ENCODE measurements around the gene PALM2AKAP2. TPM values are rescaled to one million over a fixed set of nuclear protein-coding genes. Genes with fewer than 3 reads are reported as not detected.

The PALM2AKAP2 gene
- 5.6 TPM for polyA plus RNA-seq (2013, experiment 1 of 2)
- polyA plus RNA-seq (2013, experiment 2 of 2), result 5.7 TPM

- no peak within 1 kb of the TSS for H2AK5ac ChIP-seq (ENCODE audit: low read length)
- H3K9ac ChIP-seq (ENCODE audit: low read length), result peak within 1 kb of the TSS; percentile 71
- no peaks in the 10 kb centered on the region for H3K27me3 ChIP-seq (ENCODE audit: insufficient read depth, low read length, poor library complexity)
- no peak within 1 kb of the TSS for H2BK5ac ChIP-seq (ENCODE audit: low read length)
- peak within 1 kb of the TSS; percentile 91 for H4K8ac ChIP-seq (ENCODE audit: low read depth, low read length)
- H3K56ac ChIP-seq (ENCODE audit: low read length), result peak within 1 kb of the TSS; percentile 91
- WGBS (ENCODE audit: extremely low coverage, insufficient coverage, low lambda C conversion rate), result no CpG with 5 or more reads among the region's 85 CpGs
- H3K79me2 ChIP-seq (ENCODE audit: control insufficient read depth, insufficient read depth, low read length), result no peaks in the 10 kb centered on the region
- H2BK15ac ChIP-seq (replicated peaks; ENCODE audit: low read depth), result no peak within 1 kb of the TSS
- no peaks in the 10 kb centered on the region for H3K79me1 ChIP-seq (ENCODE audit: low read length)
- peak within 1 kb of the TSS; percentile 84 for H3K4me2 ChIP-seq (ENCODE audit: low read length)
- H3K4me1 ChIP-seq (ENCODE audit: control insufficient read depth, low read depth, low read length), result no peaks in the 10 kb centered on the region
- no peak within 1 kb of the TSS for H3K27ac ChIP-seq (ENCODE audit: low read depth, low read length)
- H4K5ac ChIP-seq (ENCODE audit: low read length), result no peak within 1 kb of the TSS
- peak within 1 kb of the TSS; percentile 75 for H3K23ac ChIP-seq (ENCODE audit: low read length)
- H3K36me3 ChIP-seq (ENCODE audit: control insufficient read depth, insufficient read depth, low read length), result no peaks in the 10 kb centered on the region
- peak within 1 kb of the TSS; percentile 85 for H3K18ac ChIP-seq (ENCODE audit: low read length)
- peak; percentile 81 for DNase-seq
- peak within 1 kb of the TSS; percentile 46 for H2BK120ac ChIP-seq (ENCODE audit: low read depth, low read length)
- H3K4ac ChIP-seq (ENCODE audit: low read depth, low read length), result peak within 1 kb of the TSS; percentile 73
- H3K4me3 ChIP-seq (ENCODE audit: low read length), result peak within 1 kb of the TSS; percentile 71
Measured at GRCh38 chr9:109779711-109780452, at the start of gene PALM2AKAP2. PALM2AKAP2 (plus strand) TSS chr9:109780198; CDS start chr9:109780489, 291 bp downstream.

- no peak overlapping the region for H2BK5ac ChIP-seq (ENCODE audit: low read length)
- no peak overlapping the region for H2BK120ac ChIP-seq (ENCODE audit: low read depth, low read length)
- H3K79me2 ChIP-seq (ENCODE audit: control insufficient read depth, insufficient read depth, low read length), result no peaks in the 10 kb centered on the region
- H3K56ac ChIP-seq (ENCODE audit: low read length), result no peak overlapping the region
- no peak overlapping the region for H2AK5ac ChIP-seq (ENCODE audit: low read length)
- no peak for DNase-seq
- H3K36me3 ChIP-seq (ENCODE audit: control insufficient read depth, insufficient read depth, low read length), result no peaks in the 10 kb centered on the region
- no peak overlapping the region for H3K4me2 ChIP-seq (ENCODE audit: low read length)
- no peak overlapping the region for H4K8ac ChIP-seq (ENCODE audit: low read depth, low read length)
- H3K79me1 ChIP-seq (ENCODE audit: low read length), result no peaks in the 10 kb centered on the region
- WGBS (ENCODE audit: extremely low coverage, insufficient coverage, low lambda C conversion rate), result no CpG with 5 or more reads among the region's 3 CpGs
- H3K23ac ChIP-seq (ENCODE audit: low read length), result no peak overlapping the region
- H3K27me3 ChIP-seq (ENCODE audit: insufficient read depth, low read length, poor library complexity), result no peaks in the 10 kb centered on the region
- no peak overlapping the region for H3K9ac ChIP-seq (ENCODE audit: low read length)
- H2BK15ac ChIP-seq (replicated peaks; ENCODE audit: low read depth), result no peak overlapping the region
- no peak overlapping the region for H3K27ac ChIP-seq (ENCODE audit: low read depth, low read length)
- H4K5ac ChIP-seq (ENCODE audit: low read length), result no peak overlapping the region
- no peaks in the 10 kb centered on the region for H3K4me1 ChIP-seq (ENCODE audit: control insufficient read depth, low read depth, low read length)
- H3K4me3 ChIP-seq (ENCODE audit: low read length), result no peak overlapping the region
- H3K18ac ChIP-seq (ENCODE audit: low read length), result no peak overlapping the region
- no peak overlapping the region for H3K4ac ChIP-seq (ENCODE audit: low read depth, low read length)
Measured at GRCh38 chr9:109730228-109730627, 49.8 kb upstream of the PALM2AKAP2 start.

- no peak for DNase-seq
- WGBS (ENCODE audit: extremely low coverage, insufficient coverage, low lambda C conversion rate), result no CpG with 5 or more reads among the region's 2 CpGs
Measured at GRCh38 chr9:109733690-109734089, 46.3 kb upstream of the PALM2AKAP2 start.

GRCh38 chr9:109734814-109735213, 45.2 kb upstream of the PALM2AKAP2 start:
- H4K5ac ChIP-seq (ENCODE audit: low read length), result no peak overlapping the region
- H2BK5ac ChIP-seq (ENCODE audit: low read length), result no peak overlapping the region
- no peak overlapping the region for H4K8ac ChIP-seq (ENCODE audit: low read depth, low read length)
- no peak overlapping the region for H2BK15ac ChIP-seq (replicated peaks; ENCODE audit: low read depth)
- H3K56ac ChIP-seq (ENCODE audit: low read length), result no peak overlapping the region
- H3K4me2 ChIP-seq (ENCODE audit: low read length), result no peak overlapping the region
- WGBS (ENCODE audit: extremely low coverage, insufficient coverage, low lambda C conversion rate), result no CpG with 5 or more reads among the region's 2 CpGs
- H3K27ac ChIP-seq (ENCODE audit: low read depth, low read length), result no peak overlapping the region
- H3K4ac ChIP-seq (ENCODE audit: low read depth, low read length), result no peak overlapping the region
- no peak overlapping the region for H2BK120ac ChIP-seq (ENCODE audit: low read depth, low read length)
- no peaks in the 10 kb centered on the region for H3K27me3 ChIP-seq (ENCODE audit: insufficient read depth, low read length, poor library complexity)
- H3K4me1 ChIP-seq (ENCODE audit: control insufficient read depth, low read depth, low read length), result no peaks in the 10 kb centered on the region
- no peak overlapping the region for H3K18ac ChIP-seq (ENCODE audit: low read length)
- DNase-seq, result no peak
- H3K23ac ChIP-seq (ENCODE audit: low read length), result no peak overlapping the region
- no peak overlapping the region for H3K9ac ChIP-seq (ENCODE audit: low read length)
- H3K79me2 ChIP-seq (ENCODE audit: control insufficient read depth, insufficient read depth, low read length), result no peaks in the 10 kb centered on the region
- H3K36me3 ChIP-seq (ENCODE audit: control insufficient read depth, insufficient read depth, low read length), result no peaks in the 10 kb centered on the region
- no peak overlapping the region for H3K4me3 ChIP-seq (ENCODE audit: low read length)
- no peaks in the 10 kb centered on the region for H3K79me1 ChIP-seq (ENCODE audit: low read length)
- H2AK5ac ChIP-seq (ENCODE audit: low read length), result no peak overlapping the region

More at GRCh38 chr9:109733690-109734089, 46.3 kb upstream of the PALM2AKAP2 start:
- H3K27me3 ChIP-seq (ENCODE audit: insufficient read depth, low read length, poor library complexity), result no peaks in the 10 kb centered on the region
- no peak overlapping the region for H3K18ac ChIP-seq (ENCODE audit: low read length)
- H4K5ac ChIP-seq (ENCODE audit: low read length), result no peak overlapping the region
- H3K79me2 ChIP-seq (ENCODE audit: control insufficient read depth, insufficient read depth, low read length), result no peaks in the 10 kb centered on the region
- H3K79me1 ChIP-seq (ENCODE audit: low read length), result no peaks in the 10 kb centered on the region
- H3K56ac ChIP-seq (ENCODE audit: low read length), result no peak overlapping the region
- H3K4me3 ChIP-seq (ENCODE audit: low read length), result no peak overlapping the region
- no peak overlapping the region for H3K9ac ChIP-seq (ENCODE audit: low read length)
- no peak overlapping the region for H2BK120ac ChIP-seq (ENCODE audit: low read depth, low read length)
- H2BK5ac ChIP-seq (ENCODE audit: low read length), result no peak overlapping the region
- no peak overlapping the region for H3K27ac ChIP-seq (ENCODE audit: low read depth, low read length)
- no peaks in the 10 kb centered on the region for H3K36me3 ChIP-seq (ENCODE audit: control insufficient read depth, insufficient read depth, low read length)
- no peak overlapping the region for H2BK15ac ChIP-seq (replicated peaks; ENCODE audit: low read depth)
- H2AK5ac ChIP-seq (ENCODE audit: low read length), result no peak overlapping the region
- H3K4ac ChIP-seq (ENCODE audit: low read depth, low read length), result no peak overlapping the region
- H3K23ac ChIP-seq (ENCODE audit: low read length), result no peak overlapping the region
- no peaks in the 10 kb centered on the region for H3K4me1 ChIP-seq (ENCODE audit: control insufficient read depth, low read depth, low read length)
- no peak overlapping the region for H3K4me2 ChIP-seq (ENCODE audit: low read length)
- H4K8ac ChIP-seq (ENCODE audit: low read depth, low read length), result no peak overlapping the region

- H2BK5ac ChIP-seq (ENCODE audit: low read length), result no peak overlapping the region
- H3K56ac ChIP-seq (ENCODE audit: low read length), result no peak overlapping the region
- H3K27me3 ChIP-seq (ENCODE audit: insufficient read depth, low read length, poor library complexity), result no peaks in the 10 kb centered on the region
- H3K27ac ChIP-seq (ENCODE audit: low read depth, low read length), result no peak overlapping the region
- H2BK120ac ChIP-seq (ENCODE audit: low read depth, low read length), result no peak overlapping the region
- no peaks in the 10 kb centered on the region for H3K79me2 ChIP-seq (ENCODE audit: control insufficient read depth, insufficient read depth, low read length)
- no peak for DNase-seq
- no peak overlapping the region for H2BK15ac ChIP-seq (replicated peaks; ENCODE audit: low read depth)
- no peaks in the 10 kb centered on the region for H3K4me1 ChIP-seq (ENCODE audit: control insufficient read depth, low read depth, low read length)
- no peak overlapping the region for H3K4ac ChIP-seq (ENCODE audit: low read depth, low read length)
- H4K5ac ChIP-seq (ENCODE audit: low read length), result no peak overlapping the region
- no peak overlapping the region for H2AK5ac ChIP-seq (ENCODE audit: low read length)
- no peaks in the 10 kb centered on the region for H3K79me1 ChIP-seq (ENCODE audit: low read length)
- H3K23ac ChIP-seq (ENCODE audit: low read length), result no peak overlapping the region
- H3K9ac ChIP-seq (ENCODE audit: low read length), result no peak overlapping the region
- no peaks in the 10 kb centered on the region for H3K36me3 ChIP-seq (ENCODE audit: control insufficient read depth, insufficient read depth, low read length)
- no peak overlapping the region for H3K4me3 ChIP-seq (ENCODE audit: low read length)
- WGBS (ENCODE audit: extremely low coverage, insufficient coverage, low lambda C conversion rate), result no CpG with 5 or more reads among the region's 6 CpGs
- H4K8ac ChIP-seq (ENCODE audit: low read depth, low read length), result no peak overlapping the region
- H3K4me2 ChIP-seq (ENCODE audit: low read length), result no peak overlapping the region
- no peak overlapping the region for H3K18ac ChIP-seq (ENCODE audit: low read length)
Measured at GRCh38 chr9:109735801-109736200, 44.2 kb upstream of the PALM2AKAP2 start.
